DMS114 treated with DMSO at 0.1 percent for 48 hours (cell line): ENCODE data around the gene KIR2DL3.
"Not testable (repeated sequence)": the region's sequence is repeated elsewhere in the genome, so short reads cannot be mapped to it uniquely, and the experiment has no call there.

Experiments used
- DNase-seq: peaks from one replicate; lab custom pipeline; 2025; ENCODE audit not compliant: unreplicated experiment; lab: John Stamatoyannopoulos, UW

KIR2DL3 gene

GRCh38 chr19:54786091-54786723 lies 47.9 kb downstream of the KIR2DL3 start:
- not testable (repeated sequence) for DNase-seq

GRCh38 chr19:54788154-54788553 lies 49.8 kb downstream of the KIR2DL3 start:
- DNase-seq: not testable (repeated sequence)

- DNase-seq: no peak
Observed at GRCh38 chr19:54790711-54791110, 52.4 kb downstream of the KIR2DL3 start.

- DNase-seq: no peak
Observed at GRCh38 chr19:54791476-54791875, 53.2 kb downstream of the KIR2DL3 start.

- DNase-seq: no peak
Observed at GRCh38 chr19:54792814-54793213, 54.5 kb downstream of the KIR2DL3 start.

- no peak for DNase-seq
Observed at GRCh38 chr19:54795758-54796157, 57.4 kb downstream of the KIR2DL3 start.
